GM23248 (cell line): Measurements from ENCODE around the gene BDH1. TPM values are rescaled to one million over a fixed set of nuclear protein-coding genes. Genes with fewer than 3 reads are reported as not detected.

Experiments used
- DNase-seq: peaks from one replicate; pipeline ENCODE4 v3.0.0-alpha.2; 2015
- H2AFZ ChIP-seq: fragments of 200-600 bp; sonication (generic); 2 replicates; pipeline ENCODE4 v1.6.1; 2016; ENCODE audit warnings: antibody characterized with exemption
- H3F3A ChIP-seq: fragments of 200-600 bp; sonication (generic); 2 replicates; pipeline ENCODE4 v1.6.1; 2016; ENCODE audit warnings: mild to moderate bottlenecking, antibody characterized with exemption, mixed run types; ENCODE audit not compliant: insufficient read depth
- H3K27ac ChIP-seq: fragments of 200-600 bp; sonication (generic); 2 replicates; pipeline ENCODE4 v1.5.1; 2016; ENCODE audit warnings: mild to moderate bottlenecking
- H3K27me3 ChIP-seq: fragments of 200-600 bp; sonication (generic); replicated peaks from 2 replicates; pipeline ENCODE4 v1.6.1; 2016; ENCODE audit warnings: mild to moderate bottlenecking; ENCODE audit not compliant: insufficient read depth
- H3K36me3 ChIP-seq: fragments of 200-600 bp; sonication (generic); 2 replicates; pipeline ENCODE4 v1.6.1; 2016; ENCODE audit warnings: low read depth, mild to moderate bottlenecking
- H3K4me1 ChIP-seq: fragments of 200-600 bp; sonication (generic); 2 replicates; pipeline ENCODE4 v1.6.1; 2016; ENCODE audit warnings: mild to moderate bottlenecking; ENCODE audit not compliant: insufficient read depth
- H3K4me2 ChIP-seq: fragments of 200-600 bp; sonication (generic); one replicate; pipeline ENCODE4 v1.6.1; 2016; ENCODE audit warnings: mild to moderate bottlenecking; ENCODE audit not compliant: unreplicated experiment
- H3K4me3 ChIP-seq: fragments of 200-600 bp; sonication (generic); 2 replicates; pipeline ENCODE4 v1.5.1; 2016; ENCODE audit warnings: mild to moderate bottlenecking
- H3K79me2 ChIP-seq: fragments of 200-600 bp; sonication (generic); 2 replicates; pipeline ENCODE4 v1.6.1; 2016; ENCODE audit warnings: mild to moderate bottlenecking; ENCODE audit not compliant: insufficient read depth
- H3K9ac ChIP-seq: fragments of 200-600 bp; sonication (generic); 2 replicates; pipeline ENCODE4 v1.6.1; 2016; ENCODE audit warnings: mild to moderate bottlenecking
- H3K9me2 ChIP-seq: fragments of 200-600 bp; sonication (generic); 2 replicates; pipeline ENCODE4 v1.6.1; 2016; ENCODE audit warnings: mixed run types, mild to moderate bottlenecking, moderate library complexity; ENCODE audit not compliant: insufficient read depth
- H3K9me3 ChIP-seq: fragments of 200-600 bp; sonication (generic); one replicate; pipeline ENCODE4 v1.6.1; 2017; ENCODE audit warnings: low read depth
- H4K20me1 ChIP-seq: fragments of 200-600 bp; sonication (generic); 2 replicates; pipeline ENCODE4 v1.6.0; 2016; ENCODE audit not compliant: insufficient read depth
- EZH2 ChIP-seq: fragments of 200-600 bp; sonication (generic); IDR thresholded peaks from 2 replicates; pipeline ENCODE4 v1.6.1; 2018; ENCODE audit warnings: antibody characterized with exemption, mild to moderate bottlenecking; ENCODE audit not compliant: insufficient read depth, poor library complexity, severe bottlenecking
- EZH2phosphoT487 ChIP-seq: fragments of 200-600 bp; sonication (generic); IDR thresholded peaks from 2 replicates; pipeline ENCODE4 v1.6.1; 2018; ENCODE audit warnings: antibody characterized with exemption, moderate library complexity, mild to moderate bottlenecking, low read depth; ENCODE audit not compliant: insufficient read depth
- WGBS, 2 experiments: methylation state at CpG; one replicate each; pipeline ENCODE4 v1.1.6; 2015 to 2017; ENCODE audit warnings: low lambda C conversion rate in 2 of 2, low coverage in 1 of 2; ENCODE audit errors: missing lambda C conversion rate in 2 of 2; 5-methylcytosine and 5-hydroxymethylcytosine counted together
- in situ Hi-C: fragments of 300-500 bp; cut with MboI; formaldehyde crosslinking; loops from 2 replicates; pipeline ENCODE4 v1.15.0; 2020
- polyA plus RNA-seq: library from polyadenylated mRNA; unstranded; fragments of >200 nt; fragmentation: Nextera tagmentation; extraction: Ambion mirVana; gene quantifications from 2 replicates; pipeline ENCODE4 v1.2.1, GENCODE V29; 2016
- total RNA-seq: library from RNA; depleted of rRNA; stranded (reverse); fragments of >200 nt; shearing (Covaris generic); gene quantifications from 2 replicates; pipeline ENCODE4 v1.2.3, GENCODE V29; 2014

The BDH1 gene
- total and polyA plus RNA-seq, 2 experiments from 2014 or later: 2.7 to 3.4 TPM

DNA sequence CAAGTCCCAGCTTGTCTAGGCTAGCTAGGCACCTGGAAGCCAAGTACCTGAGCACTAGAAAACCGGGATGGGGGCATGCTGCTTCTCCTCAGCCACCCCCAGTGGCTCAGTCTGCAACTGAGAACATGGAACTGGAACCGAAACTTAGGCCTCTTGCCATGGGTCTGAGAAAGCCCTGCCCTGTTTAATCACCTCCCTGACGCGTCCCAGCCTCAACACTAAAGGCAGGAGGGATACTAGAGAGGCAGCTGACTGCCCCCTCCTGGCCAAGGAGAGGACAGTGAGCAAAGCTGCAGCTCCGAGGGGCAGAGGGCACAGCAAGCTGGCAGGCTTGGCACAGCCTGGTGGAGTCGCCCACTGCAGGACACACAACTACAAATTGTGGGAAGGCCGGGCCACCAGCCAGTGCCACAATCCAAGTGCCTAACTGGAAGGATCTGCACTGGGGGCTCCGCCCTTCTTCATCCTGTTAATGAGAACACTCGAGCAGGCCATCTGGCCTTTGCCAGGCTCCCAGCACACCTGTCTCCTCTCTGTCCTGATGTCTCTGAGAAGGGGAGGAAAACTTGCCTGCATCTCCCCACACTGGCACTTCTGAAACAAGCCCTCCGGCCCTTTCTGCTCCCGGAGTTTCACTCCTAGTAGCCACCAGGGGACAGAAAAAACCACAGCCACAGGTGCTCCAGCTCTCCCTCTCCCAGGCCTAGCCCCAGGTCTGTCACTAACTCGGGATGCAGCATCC, 53.7 kb downstream of the BDH1 start:
- Histone ChIP-seq H3K4me1 (0 out of 2 replicates have a peak, but pooled peaks cover 6% of the 10 kb centered on the region), H3F3A (peaks cover 8% of the 10 kb centered on the region; the same call in 1 of the 2 replicates), H3K36me3 (no peaks in the 10 kb centered on the region), H4K20me1 (no peaks in the 10 kb centered on the region), H3K4me3 (no peak overlapping the region), H3K27me3 (no peaks in the 10 kb centered on the region), H3K79me2 (no peaks in the 10 kb centered on the region), H3K27ac (no peak overlapping the region), H3K4me2 (no peak overlapping the region), H2AFZ (no peak overlapping the region), H3K9me2 (no peaks in the 10 kb centered on the region), H3K9ac (no peak overlapping the region), H3K9me3 (no peaks in the 10 kb centered on the region)
- in situ Hi-C loops: loop anchor here (5.0 kb wide), 1 partner anchor 245 kb away; no protein-coding TSS in a partner anchor
- DNase-seq: peak; percentile 88
- TF ChIP-seq EZH2phosphoT487: no peak
- no peak for TF ChIP-seq EZH2
- WGBS, 2 experiments: 49 to 64% methylated on average over 11 to 12 of the region's 12 CpGs

DNA sequence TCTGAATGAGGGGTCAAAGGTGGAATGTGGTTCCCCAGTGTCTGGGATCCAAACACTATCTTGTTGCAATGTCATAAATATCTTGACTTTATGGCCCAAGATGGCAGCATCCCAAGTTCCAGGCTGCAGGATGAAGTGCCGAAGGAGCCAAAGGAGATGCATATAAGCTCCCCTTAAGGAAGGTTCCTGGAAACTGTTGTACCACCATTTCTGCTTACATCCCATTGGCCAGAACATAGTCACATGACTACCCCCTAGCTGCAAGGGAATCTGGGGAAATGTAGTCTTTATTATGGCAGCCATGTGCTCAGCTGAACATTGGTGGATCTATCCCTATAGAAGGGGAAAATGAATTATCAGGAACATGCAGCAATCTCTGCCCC, 54.3 kb downstream of the BDH1 start:
- no peak overlapping the region for H3K27ac ChIP-seq

GRCh38 chr3:197500812-197501211, 55.0 kb downstream of the BDH1 start:
- in situ Hi-C loops: loop anchor here (5.0 kb wide), 1 partner anchor 244 kb away; no protein-coding TSS in a partner anchor
- no peaks in the 10 kb centered on the region for H3K36me3 ChIP-seq
- H3F3A ChIP-seq: peaks cover 8% of the 10 kb centered on the region; the same call in 1 of the 2 replicates
- no peak overlapping the region for H2AFZ ChIP-seq
- TF ChIP-seq EZH2phosphoT487 (no peak), EZH2 (no peak)
- no peak overlapping the region for H3K4me2 ChIP-seq
- H3K9me3 ChIP-seq: no peaks in the 10 kb centered on the region
- H3K9me2 ChIP-seq: no peaks in the 10 kb centered on the region
- no peaks in the 10 kb centered on the region for H4K20me1 ChIP-seq
- H3K27ac ChIP-seq: no peak overlapping the region
- no peaks in the 10 kb centered on the region for H3K27me3 ChIP-seq
- H3K79me2 ChIP-seq: no peaks in the 10 kb centered on the region
- no peak for DNase-seq
- H3K4me3 ChIP-seq: no peak overlapping the region
- H3K9ac ChIP-seq: no peak overlapping the region
- 0 out of 2 replicates have a peak, but pooled peaks cover 6% of the 10 kb centered on the region for H3K4me1 ChIP-seq

More for the DNA sequence above, 54.3 kb downstream of the BDH1 start:
- Histone ChIP-seq H3K9me2 (no peaks in the 10 kb centered on the region), H3K4me1 (0 out of 2 replicates have a peak, but pooled peaks cover 6% of the 10 kb centered on the region), H3K9me3 (no peaks in the 10 kb centered on the region), H4K20me1 (no peaks in the 10 kb centered on the region), H3K36me3 (no peaks in the 10 kb centered on the region), H3K27me3 (no peaks in the 10 kb centered on the region), H2AFZ (no peak overlapping the region), H3F3A (peaks cover 8% of the 10 kb centered on the region; the same call in 1 of the 2 replicates), H3K79me2 (no peaks in the 10 kb centered on the region), H3K4me3 (no peak overlapping the region), H3K9ac (no peak overlapping the region), H3K4me2 (no peak overlapping the region)
- peak; percentile 43 for DNase-seq
- no peak for TF ChIP-seq EZH2
- no peak for TF ChIP-seq EZH2phosphoT487
- 40 to 50% methylated on average over 1 of the region's 1 CpG for WGBS, 2 experiments
- in situ Hi-C loops: loop anchor here (5.0 kb wide), 1 partner anchor 244 kb away; no protein-coding TSS in a partner anchor

GRCh38 chr3:197499427-197499826, 56.3 kb downstream of the BDH1 start:
- TF ChIP-seq EZH2 (no peak), EZH2phosphoT487 (no peak)
- Histone ChIP-seq H3K4me1 (0 out of 2 replicates have a peak, but pooled peaks cover 6% of the 10 kb centered on the region), H3K9me2 (no peaks in the 10 kb centered on the region), H3F3A (peaks cover 8% of the 10 kb centered on the region; the same call in 1 of the 2 replicates), H3K9ac (no peak overlapping the region), H3K4me2 (no peak overlapping the region), H3K4me3 (no peak overlapping the region), H3K79me2 (no peaks in the 10 kb centered on the region), H3K9me3 (no peaks in the 10 kb centered on the region), H3K36me3 (no peaks in the 10 kb centered on the region), H3K27me3 (no peaks in the 10 kb centered on the region), H4K20me1 (no peaks in the 10 kb centered on the region), H2AFZ (no peak overlapping the region), H3K27ac (no peak overlapping the region)
- DNase-seq: peak; percentile 76
- in situ Hi-C loops: no loop called here
- WGBS, 2 experiments: 68 to 69% methylated on average over 8 of the region's 8 CpGs
